WTC11 (cell line): ENCODE results near the gene ADAMTS12. TPM values are rescaled to one million over a fixed set of nuclear protein-coding genes. Genes with fewer than 3 reads are reported as not detected.

Source experiments
- ATAC-seq: fragments of 200-7000 bp; cut with Tn5 transposase; 2 replicates; pipeline ENCODE4 v1.10.0; 2021; ENCODE audit warnings: mild to moderate bottlenecking, moderate library complexity
- CTCF ChIA-PET: fragments of 300-600 bp; sonication (Branson Sonifier 250); formaldehyde crosslinking; loops from one replicate; lab custom pipeline; 2021; ENCODE audit warnings: antibody characterized with exemption; lab: Charles Lee
- POLR2A ChIA-PET: fragments of 350-600 bp; sonication (Branson Sonifier 250); formaldehyde crosslinking; loops from one replicate; lab custom pipeline; 2021; ENCODE audit warnings: antibody characterized with exemption; lab: Charles Lee
- DNase-seq: peaks from one replicate; pipeline ENCODE4 v3.0.0; 2021; ENCODE audit warnings: low spot score
- H3K27ac Mint-ChIP-seq: 2 replicates; pipeline ENCODE4 v1.8.0; 2021; ENCODE audit warnings: mixed read lengths
- H3K27me3 Mint-ChIP-seq: 2 replicates; pipeline ENCODE4 v1.8.0; 2021; ENCODE audit warnings: low read depth, mild to moderate bottlenecking, moderate library complexity, mixed read lengths
- H3K36me3 Mint-ChIP-seq: 2 replicates; pipeline ENCODE4 v1.8.0; 2021; ENCODE audit warnings: mixed read lengths
- H3K4me1 Mint-ChIP-seq: 2 replicates; pipeline ENCODE4 v1.8.0; 2022; ENCODE audit warnings: mixed read lengths
- H3K4me3 Mint-ChIP-seq: 2 replicates; pipeline ENCODE4 v1.8.0; 2021; ENCODE audit warnings: mild to moderate bottlenecking, moderate library complexity, mixed read lengths
- H3K9me3 Mint-ChIP-seq: 2 replicates; pipeline ENCODE4 v1.8.0; 2021; ENCODE audit warnings: mixed read lengths
- ARID4B ChIP-seq: sonication (generic); formaldehyde crosslinking; IDR thresholded peaks from 2 replicates; pipeline ENCODE4 v1.8.0; 2023; ENCODE audit warnings: missing genetic modification reagents, mild to moderate bottlenecking, borderline replicate concordance
- E2F5 ChIP-seq: sonication (generic); formaldehyde crosslinking; IDR thresholded peaks from 2 replicates; pipeline ENCODE4 v1.8.1; 2022; ENCODE audit warnings: mild to moderate bottlenecking, moderate library complexity, missing genetic modification reagents
- GTF2I ChIP-seq: fragments of 250-450 bp; sonication (Bioruptor Pico); conservative IDR thresholded peaks from 2 replicates; pipeline ENCODE4 v1.4.0; 2021; ENCODE audit warnings: mild to moderate bottlenecking
- PRRX2 ChIP-seq: fragments of 250-450 bp; sonication (Bioruptor Pico); IDR thresholded peaks from 2 replicates; pipeline ENCODE4 v1.8.0; 2021; ENCODE audit warnings: mild to moderate bottlenecking
- RELA ChIP-seq: sonication (generic); formaldehyde crosslinking; IDR thresholded peaks from 2 replicates; pipeline ENCODE4 v1.8.1; 2022; ENCODE audit warnings: missing genetic modification reagents, mild to moderate bottlenecking, borderline replicate concordance
- SMAD4 ChIP-seq: sonication (generic); formaldehyde crosslinking; IDR thresholded peaks from 2 replicates; pipeline ENCODE4 v1.8.0; 2022; ENCODE audit warnings: mild to moderate bottlenecking, missing genetic modification reagents
- SP1 ChIP-seq: sonication (generic); formaldehyde crosslinking; conservative IDR thresholded peaks from 2 replicates; pipeline ENCODE4 v1.8.1; 2022; ENCODE audit warnings: missing genetic modification reagents
- TEAD1 ChIP-seq: sonication (generic); formaldehyde crosslinking; IDR thresholded peaks from 2 replicates; pipeline ENCODE4 v1.8.0; 2022; ENCODE audit warnings: mild to moderate bottlenecking, missing genetic modification reagents
- TP53 ChIP-seq: sonication (generic); formaldehyde crosslinking; IDR thresholded peaks from 2 replicates; pipeline ENCODE4 v1.8.1; 2023; ENCODE audit warnings: mild to moderate bottlenecking, missing genetic modification reagents
- ZBTB21 ChIP-seq: sonication (generic); formaldehyde crosslinking; IDR thresholded peaks from 2 replicates; pipeline ENCODE4 v1.8.1; 2023; ENCODE audit warnings: mild to moderate bottlenecking, missing genetic modification reagents, borderline replicate concordance
- ZMAT4 ChIP-seq: fragments of 250-450 bp; sonication (Bioruptor Pico); IDR thresholded peaks from 2 replicates; pipeline ENCODE4 v1.9.0; 2021; ENCODE audit warnings: mild to moderate bottlenecking
- ZNF121 ChIP-seq: sonication (generic); formaldehyde crosslinking; IDR thresholded peaks from 2 replicates; pipeline ENCODE4 v1.8.0; 2023; ENCODE audit warnings: missing genetic modification reagents
- ZNF232 ChIP-seq: sonication (generic); formaldehyde crosslinking; IDR thresholded peaks from 2 replicates; pipeline ENCODE4 v1.8.0; 2022; ENCODE audit warnings: mild to moderate bottlenecking, missing genetic modification reagents
- ZNF396 ChIP-seq: fragments of 250-450 bp; sonication (Bioruptor Pico); IDR thresholded peaks from 2 replicates; pipeline ENCODE4 v1.8.0; 2021; ENCODE audit warnings: mild to moderate bottlenecking, moderate library complexity, borderline replicate concordance
- ZNF416 ChIP-seq: fragments of 250-450 bp; sonication (Bioruptor Pico); IDR thresholded peaks from 2 replicates; pipeline ENCODE4 v1.9.0; 2021; ENCODE audit warnings: mild to moderate bottlenecking, inconsistent platforms
- total RNA-seq: library from RNA; stranded (reverse); gene quantifications from 3 replicates; pipeline ENCODE4 v1.2.3, GENCODE V29; 2021
- TF ChIP-seq, protein P1 (sequence below): fragments of 250-450 bp; sonication (Bioruptor Pico); IDR thresholded peaks from 2 replicates; pipeline ENCODE4 v1.9.0; 2021; ENCODE audit warnings: mild to moderate bottlenecking
- TF ChIP-seq, protein P2 (sequence below): fragments of 250-450 bp; sonication (Bioruptor Pico); IDR thresholded peaks from 2 replicates; pipeline ENCODE4 v1.9.0; 2021; ENCODE audit warnings: mild to moderate bottlenecking, borderline replicate concordance
- TF ChIP-seq, protein P3 (sequence below): sonication (generic); formaldehyde crosslinking; IDR thresholded peaks from 2 replicates; pipeline ENCODE4 v1.8.0; 2023; ENCODE audit warnings: missing genetic modification reagents

ADAMTS12 gene
- total RNA-seq, 1 experiment from 2014 or later = 13.5 TPM

DNA sequence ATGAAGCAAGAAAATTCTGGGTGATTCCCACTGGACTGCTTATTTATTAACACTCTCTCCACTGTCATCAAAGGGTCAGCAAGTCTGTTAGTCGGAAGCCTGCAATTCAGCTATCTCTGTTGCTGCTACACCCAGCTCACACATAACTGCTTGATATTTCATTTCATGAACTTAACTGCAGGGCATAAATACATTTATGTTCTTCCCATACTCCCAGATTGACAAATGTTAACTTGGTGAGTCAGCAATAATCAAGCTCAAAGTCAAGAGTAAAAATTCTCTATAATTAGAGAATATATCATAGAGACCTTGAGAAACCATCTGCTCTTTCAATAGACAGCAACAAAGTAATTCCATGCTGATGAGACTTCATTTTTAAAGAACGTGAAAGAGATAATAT lies 198.8 kb downstream of the ADAMTS12 start:
- no peak overlapping the region for H3K4me3 Mint-ChIP-seq

DNA sequence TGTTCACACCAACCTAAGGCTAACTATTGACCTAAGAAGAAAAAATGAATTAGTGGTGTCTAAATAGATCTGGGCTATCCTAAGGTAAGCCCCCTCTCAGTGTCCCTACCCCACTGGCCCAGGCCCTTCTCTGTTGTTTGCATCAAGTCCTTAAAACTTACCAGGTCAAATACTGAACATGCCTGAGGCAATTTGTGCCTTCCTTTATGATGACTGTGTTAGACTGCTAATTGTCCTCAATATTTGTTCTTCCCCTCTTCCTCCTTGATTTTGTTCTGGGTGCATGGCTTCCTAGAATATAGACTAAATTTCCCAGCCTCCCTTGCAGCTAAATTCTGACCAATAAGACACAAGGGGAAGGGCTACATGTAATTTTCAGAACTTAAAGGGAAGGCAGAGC lies 199.9 kb downstream of the ADAMTS12 start:
- POLR2A ChIA-PET = no interaction called here

More for the DNA sequence above, 198.8 kb downstream of the ADAMTS12 start:
- no peak for ATAC-seq
- POLR2A ChIA-PET = no interaction called here
- no peak for DNase-seq
- TF ChIP-seq ZNF121 (CRISPR knock-in tag) (no peak), ARID4B (CRISPR knock-in tag) (no peak), GTF2I (CRISPR knock-in tag) (no peak), ZBTB21 (CRISPR knock-in tag) (no peak), ZNF232 (no peak), RELA (no peak), SMAD4 (CRISPR knock-in tag) (no peak), E2F5 (CRISPR knock-in tag) (no peak), TP53 (no peak), ZNF416 (no peak), ZMAT4 (CRISPR knock-in tag) (no peak), SP1 (CRISPR knock-in tag) (no peak)
- CTCF ChIA-PET = no interaction called here
- peaks cover 34% of the 10 kb centered on the region for H3K9me3 Mint-ChIP-seq
- H3K4me1 Mint-ChIP-seq = peaks cover 13% of the 10 kb centered on the region
- H3K36me3 Mint-ChIP-seq = peaks cover 15% of the 10 kb centered on the region
- no peaks in the 10 kb centered on the region for H3K27me3 Mint-ChIP-seq
- H3K27ac Mint-ChIP-seq = no peak overlapping the region

More for the DNA sequence above, 199.9 kb downstream of the ADAMTS12 start:
- Mint-ChIP-seq H3K36me3 (peaks cover 15% of the 10 kb centered on the region), H3K27ac (no peak overlapping the region), H3K4me1 (peaks cover 3% of the 10 kb centered on the region), H3K27me3 (no peaks in the 10 kb centered on the region), H3K9me3 (peaks cover 34% of the 10 kb centered on the region), H3K4me3 (no peak overlapping the region)
- CTCF ChIA-PET = no interaction called here
- TF ChIP-seq ZNF416 = no peak
- TF ChIP-seq PRRX2 (CRISPR knock-in tag) = no peak
- TF ChIP-seq, protein P1, sequence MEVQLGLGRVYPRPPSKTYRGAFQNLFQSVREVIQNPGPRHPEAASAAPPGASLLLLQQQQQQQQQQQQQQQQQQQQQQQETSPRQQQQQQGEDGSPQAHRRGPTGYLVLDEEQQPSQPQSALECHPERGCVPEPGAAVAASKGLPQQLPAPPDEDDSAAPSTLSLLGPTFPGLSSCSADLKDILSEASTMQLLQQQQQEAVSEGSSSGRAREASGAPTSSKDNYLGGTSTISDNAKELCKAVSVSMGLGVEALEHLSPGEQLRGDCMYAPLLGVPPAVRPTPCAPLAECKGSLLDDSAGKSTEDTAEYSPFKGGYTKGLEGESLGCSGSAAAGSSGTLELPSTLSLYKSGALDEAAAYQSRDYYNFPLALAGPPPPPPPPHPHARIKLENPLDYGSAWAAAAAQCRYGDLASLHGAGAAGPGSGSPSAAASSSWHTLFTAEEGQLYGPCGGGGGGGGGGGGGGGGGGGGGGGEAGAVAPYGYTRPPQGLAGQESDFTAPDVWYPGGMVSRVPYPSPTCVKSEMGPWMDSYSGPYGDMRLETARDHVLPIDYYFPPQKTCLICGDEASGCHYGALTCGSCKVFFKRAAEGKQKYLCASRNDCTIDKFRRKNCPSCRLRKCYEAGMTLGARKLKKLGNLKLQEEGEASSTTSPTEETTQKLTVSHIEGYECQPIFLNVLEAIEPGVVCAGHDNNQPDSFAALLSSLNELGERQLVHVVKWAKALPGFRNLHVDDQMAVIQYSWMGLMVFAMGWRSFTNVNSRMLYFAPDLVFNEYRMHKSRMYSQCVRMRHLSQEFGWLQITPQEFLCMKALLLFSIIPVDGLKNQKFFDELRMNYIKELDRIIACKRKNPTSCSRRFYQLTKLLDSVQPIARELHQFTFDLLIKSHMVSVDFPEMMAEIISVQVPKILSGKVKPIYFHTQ (CRISPR knock-in tag) = no peak
- TF ChIP-seq, protein P2, sequence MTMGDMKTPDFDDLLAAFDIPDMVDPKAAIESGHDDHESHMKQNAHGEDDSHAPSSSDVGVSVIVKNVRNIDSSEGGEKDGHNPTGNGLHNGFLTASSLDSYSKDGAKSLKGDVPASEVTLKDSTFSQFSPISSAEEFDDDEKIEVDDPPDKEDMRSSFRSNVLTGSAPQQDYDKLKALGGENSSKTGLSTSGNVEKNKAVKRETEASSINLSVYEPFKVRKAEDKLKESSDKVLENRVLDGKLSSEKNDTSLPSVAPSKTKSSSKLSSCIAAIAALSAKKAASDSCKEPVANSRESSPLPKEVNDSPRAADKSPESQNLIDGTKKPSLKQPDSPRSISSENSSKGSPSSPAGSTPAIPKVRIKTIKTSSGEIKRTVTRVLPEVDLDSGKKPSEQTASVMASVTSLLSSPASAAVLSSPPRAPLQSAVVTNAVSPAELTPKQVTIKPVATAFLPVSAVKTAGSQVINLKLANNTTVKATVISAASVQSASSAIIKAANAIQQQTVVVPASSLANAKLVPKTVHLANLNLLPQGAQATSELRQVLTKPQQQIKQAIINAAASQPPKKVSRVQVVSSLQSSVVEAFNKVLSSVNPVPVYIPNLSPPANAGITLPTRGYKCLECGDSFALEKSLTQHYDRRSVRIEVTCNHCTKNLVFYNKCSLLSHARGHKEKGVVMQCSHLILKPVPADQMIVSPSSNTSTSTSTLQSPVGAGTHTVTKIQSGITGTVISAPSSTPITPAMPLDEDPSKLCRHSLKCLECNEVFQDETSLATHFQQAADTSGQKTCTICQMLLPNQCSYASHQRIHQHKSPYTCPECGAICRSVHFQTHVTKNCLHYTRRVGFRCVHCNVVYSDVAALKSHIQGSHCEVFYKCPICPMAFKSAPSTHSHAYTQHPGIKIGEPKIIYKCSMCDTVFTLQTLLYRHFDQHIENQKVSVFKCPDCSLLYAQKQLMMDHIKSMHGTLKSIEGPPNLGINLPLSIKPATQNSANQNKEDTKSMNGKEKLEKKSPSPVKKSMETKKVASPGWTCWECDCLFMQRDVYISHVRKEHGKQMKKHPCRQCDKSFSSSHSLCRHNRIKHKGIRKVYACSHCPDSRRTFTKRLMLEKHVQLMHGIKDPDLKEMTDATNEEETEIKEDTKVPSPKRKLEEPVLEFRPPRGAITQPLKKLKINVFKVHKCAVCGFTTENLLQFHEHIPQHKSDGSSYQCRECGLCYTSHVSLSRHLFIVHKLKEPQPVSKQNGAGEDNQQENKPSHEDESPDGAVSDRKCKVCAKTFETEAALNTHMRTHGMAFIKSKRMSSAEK (CRISPR knock-in tag) = no peak
- TF ChIP-seq, protein P3, sequence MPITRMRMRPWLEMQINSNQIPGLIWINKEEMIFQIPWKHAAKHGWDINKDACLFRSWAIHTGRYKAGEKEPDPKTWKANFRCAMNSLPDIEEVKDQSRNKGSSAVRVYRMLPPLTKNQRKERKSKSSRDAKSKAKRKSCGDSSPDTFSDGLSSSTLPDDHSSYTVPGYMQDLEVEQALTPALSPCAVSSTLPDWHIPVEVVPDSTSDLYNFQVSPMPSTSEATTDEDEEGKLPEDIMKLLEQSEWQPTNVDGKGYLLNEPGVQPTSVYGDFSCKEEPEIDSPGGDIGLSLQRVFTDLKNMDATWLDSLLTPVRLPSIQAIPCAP (CRISPR knock-in tag) = no peak
- no peak for TF ChIP-seq ZNF396 (CRISPR knock-in tag)
- TF ChIP-seq TEAD1 (CRISPR knock-in tag) = no peak
- ATAC-seq = no peak
- DNase-seq = no peak
